Uterus (tissue), 4 donors: ENCODE results near the gene RIPOR3. TPM values are rescaled to one million over a fixed set of nuclear protein-coding genes. Genes with fewer than 3 reads are reported as not detected.
"Not testable (repeated sequence)": the region's sequence is repeated elsewhere in the genome, so short reads cannot be mapped to it uniquely, and the experiment has no call there.

ENCODE experiments used
- DNase-seq, 2 donors: peaks; one replicate each; pipeline ENCODE4 v3.0.0-alpha.2; 2019 to 2020
- H3K27ac ChIP-seq, 2 donors: fragments of 200-600 bp; sonication (generic); 1 replicate in 1 of 2; 2 replicates in 1 of 2; pipeline ENCODE4 v1.5.1; 2016 to 2018
- H3K27me3 ChIP-seq, 2 donors: fragments of 200-600 bp; sonication (generic); one replicate each; pipeline ENCODE4 v1.5.1; 2018 to 2019; ENCODE audit warnings: control low read depth in 1 of 2
- H3K36me3 ChIP-seq, 2 donors: fragments of 200-600 bp; sonication (generic); one replicate each; pipeline ENCODE4 v1.5.1; 2019; ENCODE audit warnings: control low read depth in 1 of 2
- H3K4me1 ChIP-seq, 2 donors: fragments of 200-600 bp; sonication (generic); one replicate each; pipeline ENCODE4 v1.5.1; 2018 to 2019; ENCODE audit warnings: control low read depth in 1 of 2
- H3K4me3 ChIP-seq, 2 donors: fragments of 200-600 bp; sonication (generic); 1 replicate in 1 of 2; 2 replicates in 1 of 2; pipeline ENCODE4 v1.5.1; 2018 to 2019; ENCODE audit warnings: mild to moderate bottlenecking in 1 of 2
- H3K9me3 ChIP-seq, 2 donors: fragments of 200-600 bp; sonication (generic); one replicate each; pipeline ENCODE4 v1.5.1; 2019; ENCODE audit warnings: control low read depth in 1 of 2
- CTCF ChIP-seq, 4 experiments: fragments of 200-600 bp in 2 of 4; fragments of 450-650 bp in 2 of 4; sonication (generic) in 2 of 4; IDR thresholded peaks; one replicate each; pipeline ENCODE4 v1.5.1; 2016 to 2019; ENCODE audit warnings: antibody characterized with exemption in 4 of 4, mild to moderate bottlenecking in 2 of 4, moderate library complexity in 1 of 4
- POLR2A ChIP-seq, 2 donors: fragments of 450-650 bp; IDR thresholded peaks; one replicate each; pipeline ENCODE4 v1.6.1; 2016; ENCODE audit warnings: antibody characterized with exemption in 2 of 2, mild to moderate bottlenecking in 1 of 2, moderate library complexity in 1 of 2
- intact Hi-C: fragments of 100-400 bp; cut with DNase I; formaldehyde crosslinking; loops from one replicate; pipeline ENCODE4 v1.15.1; 2023; ENCODE audit warnings: low total_unique reads
- total RNA-seq, 4 donors: library from RNA; depleted of rRNA in 3 of 4; stranded (reverse); fragments of >200 nt in 3 of 4; gene quantifications; one replicate each; pipeline versions ENCODE4 v1.1.0 to v1.2.4, GENCODE V29; 2014 to 2023
- donor health status: DM: yes; HTN: yes; CAD: no.

The RIPOR3 gene
- total RNA-seq, 4 donors from 2014 or later: 9.1 to 85.4 (median 17.8) TPM

GRCh38 chr20:50701041-50701963, 10.0 kb upstream of the RIPOR3 start:
- intact Hi-C loops: no loop called here
- TF ChIP-seq CTCF (IDR thresholded peaks at IDR 0.05) (no peak), POLR2A (IDR thresholded peaks at IDR 0.05) (no peak)
- H3K27ac ChIP-seq: no peak overlapping the region

GRCh38 chr20:50699688-50700087, 8.3 kb upstream of the RIPOR3 start:
- intact Hi-C loops: no loop called here
- Histone ChIP-seq H3K4me3 (no peak overlapping the region), H3K27me3 (no peaks in the 10 kb centered on the region), H3K36me3 (no peaks in the 10 kb centered on the region), H3K4me1 (no peaks in the 10 kb centered on the region), H3K27ac (no peak overlapping the region), H3K9me3 (no peaks in the 10 kb centered on the region)
- TF ChIP-seq CTCF (IDR thresholded peaks at IDR 0.05) (no peak), POLR2A (IDR thresholded peaks at IDR 0.05) (no peak)
- DNase-seq: no peak

More at GRCh38 chr20:50701041-50701963, 10.0 kb upstream of the RIPOR3 start:
- H3K36me3 ChIP-seq: no peaks in the 10 kb centered on the region
- H3K4me1 ChIP-seq: no peaks in the 10 kb centered on the region
- H3K27me3 ChIP-seq: no peaks in the 10 kb centered on the region
- no peak for DNase-seq
- no peaks in the 10 kb centered on the region for H3K9me3 ChIP-seq
- H3K4me3 ChIP-seq: no peak overlapping the region

GRCh38 chr20:50698255-50698654, 6.9 kb upstream of the RIPOR3 start:
- H3K9me3 ChIP-seq, DNase-seq, H3K4me1 ChIP-seq, H3K4me3 ChIP-seq, H3K27me3 ChIP-seq, H3K27ac ChIP-seq, H3K36me3 ChIP-seq, intact Hi-C loops: not testable (repeated sequence)

GRCh38 chr20:50695135-50695872, 4.0 kb upstream of the RIPOR3 start:
- Histone ChIP-seq H3K36me3 (no peaks in the 10 kb centered on the region), H3K27me3 (no peaks in the 10 kb centered on the region), H3K9me3 (no peaks in the 10 kb centered on the region), H3K27ac (peak overlapping the region; percentile 74 to 78), H3K4me3 (no peak overlapping the region), H3K4me1 (no peaks in the 10 kb centered on the region)
- peak; percentile 60 to 65 for DNase-seq
- intact Hi-C loops: no loop called here
- no peak for TF ChIP-seq CTCF (IDR thresholded peaks at IDR 0.05)
- TF ChIP-seq POLR2A (IDR thresholded peaks at IDR 0.05): no peak

- intact Hi-C loops: no loop called here
- Histone ChIP-seq H3K9me3 (no peaks in the 10 kb centered on the region), H3K36me3 (no peaks in the 10 kb centered on the region), H3K27me3 (no peaks in the 10 kb centered on the region), H3K4me3 (no peak overlapping the region), H3K27ac (peak overlapping the region; percentile 74 to 78), H3K4me1 (no peaks in the 10 kb centered on the region)
- TF ChIP-seq CTCF (IDR thresholded peaks at IDR 0.05): no peak
- TF ChIP-seq POLR2A (IDR thresholded peaks at IDR 0.05): no peak
- no peak for DNase-seq
Observed at GRCh38 chr20:50694379-50695134, 3.2 kb upstream of the RIPOR3 start.
